Measurements from ENCODE around the gene MAP7D3.
"Not testable (repeated sequence)": the region's sequence is repeated elsewhere in the genome, so short reads cannot be mapped to it uniquely, and the experiment has no call there.

The MAP7D3 gene

GRCh38 chrX:136171420-136171819 lies 79.8 kb downstream of the MAP7D3 start:
- FAIRE-seq, result no peak

- FAIRE-seq, result no peak
These were observed 80.9 kb downstream of the MAP7D3 start for GRCh38 chrX:136170139-136170800.

- peak; percentile 99 for FAIRE-seq
These were observed 82.1 kb downstream of the MAP7D3 start for GRCh38 chrX:136168929-136169735.

GRCh38 chrX:136167989-136168388 lies 83.2 kb downstream of the MAP7D3 start:
- not testable (repeated sequence) for FAIRE-seq

GRCh38 chrX:136166221-136166855 lies 84.9 kb downstream of the MAP7D3 start:
- no peak for FAIRE-seq

- no peak for FAIRE-seq
These were observed 85.8 kb downstream of the MAP7D3 start for GRCh38 chrX:136165406-136165805.

- no peak for FAIRE-seq
These were observed 87.5 kb downstream of the MAP7D3 start for GRCh38 chrX:136163689-136164088.

Data from islet of Langerhans (tissue), 1 donor.